GM19099 (cell line): ENCODE data around the gene BAZ2B.
A peak's percentile ranks its signal among the peaks of the same experiment; 100 is the strongest.

Source experiments
- POLR2A ChIP-seq: IDR thresholded peaks from 3 replicates; pipeline ENCODE4 v1.6.1; 2011; ENCODE audit warnings: low read depth; ENCODE audit not compliant: insufficient read length; ENCODE audit errors: extremely low read depth

The BAZ2B gene

GRCh38 chr2:159526433-159526832, 89.9 kb downstream of the BAZ2B start:
- TF ChIP-seq POLR2A = no peak

DNA sequence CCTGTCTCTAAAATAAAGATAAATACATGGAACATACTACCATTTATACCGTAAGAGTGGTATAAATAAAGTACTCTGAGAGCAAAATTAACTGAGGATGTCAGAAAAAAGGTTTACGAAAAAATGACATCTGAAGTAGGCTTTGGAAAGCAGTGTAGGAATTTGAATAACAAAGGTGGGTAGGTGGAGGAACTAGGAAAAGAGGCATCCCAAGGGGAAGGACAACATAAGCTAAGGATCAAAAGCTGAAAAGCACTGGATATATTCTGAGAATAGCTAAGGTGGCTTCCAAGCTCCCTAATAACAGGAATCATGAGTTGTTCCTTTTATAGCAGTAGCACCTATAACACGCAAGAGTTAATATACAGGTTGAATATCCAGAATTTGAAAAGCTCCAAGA, 91.3 kb downstream of the BAZ2B start:
- no peak for TF ChIP-seq POLR2A

DNA sequence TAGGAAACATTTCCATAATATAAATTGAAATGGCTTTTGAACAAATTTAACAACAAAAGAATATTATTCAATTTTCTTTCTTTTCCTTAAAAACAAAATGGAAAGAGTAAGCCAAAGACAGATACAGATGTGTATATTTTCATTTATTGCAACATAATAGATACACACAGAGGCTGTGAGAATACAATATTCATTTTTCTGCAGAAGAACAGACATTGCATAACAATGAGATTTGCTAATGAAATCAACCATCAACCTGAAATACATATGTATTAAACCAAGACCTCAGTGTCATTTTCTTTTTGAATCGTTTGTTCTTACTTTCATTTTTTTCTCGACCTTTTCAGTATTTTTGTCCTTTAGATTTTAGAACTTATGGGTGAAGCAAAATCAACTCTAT, 95.1 kb downstream of the BAZ2B start:
- TF ChIP-seq POLR2A = no peak

GRCh38 chr2:159518321-159519005, 97.9 kb downstream of the BAZ2B start:
- TF ChIP-seq POLR2A = no peak

GRCh38 chr2:159516241-159516758, 100.0 kb downstream of the BAZ2B start:
- peak; percentile 54 for TF ChIP-seq POLR2A

- TF ChIP-seq POLR2A = no peak
These were observed 100.9 kb downstream of the BAZ2B start for GRCh38 chr2:159515441-159515840.

GRCh38 chr2:159513745-159514144, 102.6 kb downstream of the BAZ2B start:
- no peak for TF ChIP-seq POLR2A

GRCh38 chr2:159508140-159508539, 108.2 kb downstream of the BAZ2B start:
- no peak for TF ChIP-seq POLR2A

DNA sequence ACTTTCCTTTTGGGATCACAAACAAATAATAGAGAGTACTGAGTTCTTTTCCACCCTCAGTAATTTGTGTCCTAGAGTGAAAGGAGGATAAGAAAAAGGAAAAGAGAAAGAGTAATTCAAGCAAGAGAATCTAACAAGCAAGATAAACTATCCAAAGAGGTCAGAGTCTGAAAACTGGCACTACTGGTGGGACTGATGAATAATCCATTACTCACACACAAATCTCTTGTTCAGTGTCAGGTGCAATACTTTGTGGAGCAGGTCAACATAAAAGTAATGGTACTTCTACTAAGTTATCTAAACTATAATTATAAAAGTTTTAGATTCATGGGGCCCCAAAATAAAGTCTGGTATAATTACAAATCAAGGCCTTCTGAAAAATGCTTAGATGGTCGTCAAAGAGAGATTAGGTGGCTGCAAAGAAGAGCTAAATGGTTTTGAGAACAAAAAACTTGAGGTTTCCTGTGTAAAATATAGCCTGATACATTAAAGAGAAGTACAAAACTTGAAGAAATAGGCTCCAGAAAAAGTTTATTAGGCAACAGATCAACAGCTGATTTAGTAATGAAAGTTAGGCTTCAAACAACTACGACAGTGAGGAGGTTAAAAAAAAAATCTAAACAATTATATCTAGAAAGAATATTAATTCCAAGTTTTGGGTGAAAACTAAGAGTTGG, 109.4 kb downstream of the BAZ2B start:
- TF ChIP-seq POLR2A = no peak

GRCh38 chr2:159506202-159506601, 110.1 kb downstream of the BAZ2B start:
- TF ChIP-seq POLR2A = no peak

GRCh38 chr2:159505196-159505595, 111.2 kb downstream of the BAZ2B start:
- TF ChIP-seq POLR2A = no peak

DNA sequence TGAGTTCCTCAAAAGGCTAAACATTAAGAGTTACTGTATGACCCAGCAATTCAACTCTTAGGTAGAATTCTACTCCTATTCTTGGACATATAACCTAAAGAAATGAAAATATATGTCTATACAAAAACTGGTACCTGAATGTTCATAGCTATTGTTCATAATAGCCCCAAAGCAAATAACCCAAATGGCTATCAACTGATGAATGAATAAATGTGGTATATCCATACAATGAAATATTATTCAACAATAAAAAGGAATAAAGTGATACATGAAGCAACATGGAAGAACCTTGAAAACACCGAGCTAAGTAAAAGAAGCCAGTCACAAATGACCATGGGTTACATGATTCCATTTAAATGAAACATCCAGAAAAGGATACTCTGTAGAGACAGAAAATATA, 114.6 kb downstream of the BAZ2B start:
- TF ChIP-seq POLR2A = no peak

- no peak for TF ChIP-seq POLR2A
These were observed 118.5 kb downstream of the BAZ2B start for GRCh38 chr2:159497847-159498246.

DNA sequence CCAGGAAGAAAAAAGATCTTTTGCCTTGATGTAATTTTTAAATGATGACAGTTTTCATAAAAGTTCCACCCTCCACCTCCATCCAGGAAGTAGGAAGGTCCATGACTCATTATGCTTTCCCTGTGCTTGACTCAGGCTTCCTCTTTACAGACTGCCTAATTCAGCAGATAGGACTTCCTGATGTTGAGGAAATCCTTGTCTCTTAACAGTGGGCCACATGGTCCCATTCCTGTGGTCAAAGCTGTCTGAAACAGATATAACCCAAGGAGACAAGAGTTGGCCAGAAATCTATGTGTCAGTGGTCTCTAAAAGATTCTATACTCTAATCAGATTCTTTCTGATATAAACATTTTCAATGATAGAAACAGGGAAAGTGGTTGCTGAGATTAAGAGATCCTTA, 119.1 kb downstream of the BAZ2B start:
- no peak for TF ChIP-seq POLR2A

GRCh38 chr2:159489476-159489875, 126.9 kb downstream of the BAZ2B start:
- no peak for TF ChIP-seq POLR2A

GRCh38 chr2:159484532-159484931, 131.8 kb downstream of the BAZ2B start:
- no peak for TF ChIP-seq POLR2A

DNA sequence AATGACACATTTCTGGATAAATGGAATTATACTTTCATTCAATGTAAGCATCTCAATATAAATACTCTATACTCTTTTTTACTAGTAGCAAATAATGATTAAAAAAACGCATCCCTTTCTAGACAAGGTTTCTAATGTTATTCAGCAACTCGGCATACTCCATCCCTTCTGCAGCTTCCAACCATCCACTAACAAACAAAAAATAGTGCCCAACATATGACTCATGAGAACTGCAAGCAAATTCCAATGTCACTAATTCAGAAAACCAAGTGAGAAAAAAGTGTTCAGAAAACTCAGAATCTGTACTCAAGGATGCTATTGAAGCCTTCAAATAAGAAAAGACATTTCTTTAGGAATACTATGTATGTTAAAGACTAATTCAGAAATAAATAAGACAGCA, 140.0 kb downstream of the BAZ2B start:
- no peak for TF ChIP-seq POLR2A

DNA sequence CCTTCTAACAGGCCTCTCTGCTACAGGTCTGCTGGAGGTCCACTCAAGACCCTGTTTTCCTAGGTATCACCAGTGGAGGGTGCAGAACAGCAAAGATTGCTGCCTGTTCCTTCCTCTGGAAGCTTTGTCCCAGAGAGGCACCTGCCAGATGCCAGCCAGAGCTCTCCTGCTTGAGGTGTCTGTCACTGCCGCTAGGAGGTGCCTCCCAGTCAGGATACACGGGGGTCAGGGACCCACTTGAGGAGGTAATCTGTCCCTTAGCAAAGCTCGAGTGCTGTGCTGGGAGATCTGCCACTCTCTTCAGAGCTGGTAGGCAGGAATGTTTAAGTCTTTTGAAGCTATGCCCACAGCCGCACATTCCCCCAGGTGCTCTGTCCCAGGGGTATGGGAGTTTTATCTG, 140.6 kb downstream of the BAZ2B start:
- TF ChIP-seq POLR2A = no peak
